Ammon's horn (tissue), 1 donor: ENCODE data around the gene TMEM61.

Experiments
- DNase-seq: peaks from one replicate; pipeline ENCODE4 v3.0.0-alpha.2; 2016; ENCODE audit warnings: low spot score

The TMEM61 gene

DNA sequence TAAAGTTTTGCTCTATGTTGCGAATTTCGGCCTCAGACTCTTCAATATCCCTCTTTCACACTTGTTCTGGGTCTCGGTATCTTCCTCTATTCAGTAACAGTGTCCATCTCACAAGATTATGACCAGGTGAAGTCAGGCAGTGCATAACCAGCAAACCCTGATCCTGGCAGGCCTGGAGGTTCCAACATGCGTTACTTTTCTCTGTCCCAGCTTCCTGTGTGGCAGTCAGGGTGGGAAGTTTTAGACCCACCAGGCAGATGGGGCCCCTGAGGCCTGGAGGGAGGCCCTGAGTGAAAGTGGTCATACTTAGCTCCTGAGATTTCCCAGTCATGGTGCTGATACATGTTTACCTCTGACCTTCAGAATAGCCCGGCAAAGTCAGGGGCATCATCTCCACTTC lies 5.1 kb downstream of the TMEM61 start:
- no peak for DNase-seq

DNA sequence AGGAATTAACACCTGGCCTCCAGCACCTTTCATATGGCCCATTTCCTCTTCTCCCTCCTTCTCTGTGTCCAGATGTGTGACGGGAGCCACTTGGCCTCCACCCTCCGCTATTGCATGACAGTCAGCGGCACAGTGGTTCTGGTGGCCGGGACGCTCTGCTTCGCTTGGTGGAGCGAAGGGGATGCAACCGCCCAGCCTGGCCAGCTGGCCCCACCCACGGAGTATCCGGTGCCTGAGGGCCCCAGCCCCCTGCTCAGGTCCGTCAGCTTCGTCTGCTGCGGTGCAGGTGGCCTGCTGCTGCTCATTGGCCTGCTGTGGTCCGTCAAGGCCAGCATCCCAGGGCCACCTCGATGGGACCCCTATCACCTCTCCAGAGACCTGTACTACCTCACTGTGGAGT lies 5.6 kb downstream of the TMEM61 start:
- no peak for DNase-seq

DNA sequence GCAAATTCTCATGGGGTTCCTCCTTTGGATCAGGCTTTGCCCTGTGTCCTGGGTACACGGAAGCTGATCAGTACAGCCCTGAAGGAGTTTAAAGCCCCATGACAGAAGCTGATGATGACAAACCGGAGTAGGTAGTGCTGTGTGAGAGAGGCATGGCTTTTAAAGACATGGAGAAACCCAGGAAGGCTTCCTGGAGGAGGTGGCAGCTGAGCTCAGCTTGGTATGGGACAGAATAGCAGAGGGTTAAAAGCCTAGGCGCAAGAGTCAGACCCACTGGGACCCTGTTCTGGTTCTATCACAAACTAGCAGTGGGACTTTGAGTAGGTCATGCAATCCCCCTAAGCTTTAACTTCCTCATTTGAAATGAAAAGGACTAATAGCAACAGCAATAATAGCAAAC lies 6.1 kb downstream of the TMEM61 start:
- DNase-seq, result no peak

DNA sequence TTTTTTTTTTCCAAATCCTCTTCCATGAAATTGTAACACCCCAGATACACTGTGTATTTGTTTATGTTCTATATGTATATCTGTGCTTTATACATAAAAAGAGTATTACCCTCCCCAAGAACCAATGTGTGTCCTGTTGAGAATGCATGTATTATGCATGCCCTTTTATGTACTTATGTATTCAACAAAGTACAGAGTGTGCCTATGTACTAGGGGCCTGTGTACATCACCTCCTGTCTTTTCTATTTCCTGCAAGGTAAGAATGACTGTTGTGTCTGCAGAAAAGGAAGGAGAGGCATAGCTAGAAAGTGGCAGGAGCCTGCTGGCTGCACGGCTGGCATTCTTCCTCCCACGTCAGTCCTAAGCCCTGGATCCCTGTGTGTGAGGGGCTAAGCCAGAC lies 7.0 kb downstream of the TMEM61 start:
- no peak for DNase-seq

DNA sequence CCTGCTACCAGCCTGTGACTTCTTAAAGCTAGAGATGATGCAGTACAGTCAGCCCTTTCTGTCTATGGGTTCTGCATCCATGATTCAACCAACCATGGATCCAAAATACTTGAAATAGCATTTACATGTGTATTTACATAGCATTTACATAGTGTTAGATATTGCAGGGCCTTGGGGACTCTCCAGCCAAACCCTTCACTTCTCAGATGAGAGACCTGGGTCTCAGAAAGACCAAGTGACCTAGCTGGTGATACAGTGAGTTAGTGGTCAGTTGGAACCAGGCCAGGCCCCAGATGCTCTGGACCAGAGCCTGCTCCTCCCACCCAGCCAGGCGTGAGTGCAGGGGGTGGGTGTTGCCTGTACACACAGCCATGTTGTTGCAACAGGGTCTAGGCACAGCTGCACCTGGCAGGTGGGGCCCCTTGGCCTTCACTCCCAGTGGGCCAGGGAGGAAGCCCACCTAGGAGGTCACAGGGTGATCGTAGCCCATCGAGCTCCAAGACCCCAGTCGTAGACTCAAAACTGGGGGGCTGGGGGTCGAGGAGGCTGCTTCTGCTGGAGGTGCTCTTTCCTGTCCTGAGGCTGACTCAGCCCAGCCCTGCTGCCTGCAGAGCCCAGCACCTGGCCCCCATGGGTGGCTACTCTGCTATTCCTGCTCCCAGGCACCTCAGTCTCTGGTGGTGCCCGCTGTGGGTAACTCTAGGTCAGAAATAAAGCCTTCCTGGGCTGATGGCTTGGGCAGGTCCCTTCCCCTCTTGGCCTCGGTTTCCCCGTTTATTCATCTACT lies 7.7 kb downstream of the TMEM61 start:
- DNase-seq, result no peak

DNA sequence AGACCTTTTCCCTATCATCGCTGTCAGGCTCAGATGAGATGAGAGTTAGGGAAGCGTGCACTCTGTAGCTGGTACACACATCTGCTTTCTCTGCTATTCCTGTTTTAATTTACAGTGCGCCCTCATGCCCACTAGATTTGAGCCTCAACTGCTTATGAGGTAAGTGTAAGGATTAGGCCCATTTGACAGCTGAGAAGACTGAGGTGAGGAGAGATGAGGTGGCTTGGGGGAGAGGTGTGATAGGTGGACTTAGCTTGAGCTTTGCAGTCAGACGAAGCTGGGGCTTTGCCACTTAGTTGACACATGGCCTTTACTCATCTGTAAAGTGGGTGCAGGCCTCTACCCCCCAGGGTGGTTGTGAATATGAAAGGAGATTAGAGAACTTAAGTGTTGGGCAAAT lies 8.5 kb downstream of the TMEM61 start:
- no peak for DNase-seq

DNA sequence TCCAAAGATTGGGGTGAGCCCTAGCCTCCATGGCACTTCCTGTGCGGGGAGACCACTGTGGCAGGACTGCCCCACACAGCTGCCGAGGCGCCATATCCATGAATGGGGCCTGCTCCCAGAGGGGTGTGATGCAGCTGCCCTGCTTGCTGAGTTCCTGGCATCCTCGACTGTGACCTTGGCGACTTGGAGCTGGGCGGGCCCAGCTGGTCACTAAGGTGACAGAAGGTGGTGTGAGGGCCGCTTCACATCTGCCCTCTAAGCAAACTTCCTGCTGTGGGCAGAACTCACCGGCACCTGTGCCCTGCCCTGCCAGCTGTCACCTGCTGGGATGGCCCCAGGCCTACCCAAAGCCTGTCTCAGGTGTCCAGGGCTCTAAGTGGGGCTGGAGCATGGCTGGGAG lies 9.0 kb downstream of the TMEM61 start:
- no peak for DNase-seq

DNA sequence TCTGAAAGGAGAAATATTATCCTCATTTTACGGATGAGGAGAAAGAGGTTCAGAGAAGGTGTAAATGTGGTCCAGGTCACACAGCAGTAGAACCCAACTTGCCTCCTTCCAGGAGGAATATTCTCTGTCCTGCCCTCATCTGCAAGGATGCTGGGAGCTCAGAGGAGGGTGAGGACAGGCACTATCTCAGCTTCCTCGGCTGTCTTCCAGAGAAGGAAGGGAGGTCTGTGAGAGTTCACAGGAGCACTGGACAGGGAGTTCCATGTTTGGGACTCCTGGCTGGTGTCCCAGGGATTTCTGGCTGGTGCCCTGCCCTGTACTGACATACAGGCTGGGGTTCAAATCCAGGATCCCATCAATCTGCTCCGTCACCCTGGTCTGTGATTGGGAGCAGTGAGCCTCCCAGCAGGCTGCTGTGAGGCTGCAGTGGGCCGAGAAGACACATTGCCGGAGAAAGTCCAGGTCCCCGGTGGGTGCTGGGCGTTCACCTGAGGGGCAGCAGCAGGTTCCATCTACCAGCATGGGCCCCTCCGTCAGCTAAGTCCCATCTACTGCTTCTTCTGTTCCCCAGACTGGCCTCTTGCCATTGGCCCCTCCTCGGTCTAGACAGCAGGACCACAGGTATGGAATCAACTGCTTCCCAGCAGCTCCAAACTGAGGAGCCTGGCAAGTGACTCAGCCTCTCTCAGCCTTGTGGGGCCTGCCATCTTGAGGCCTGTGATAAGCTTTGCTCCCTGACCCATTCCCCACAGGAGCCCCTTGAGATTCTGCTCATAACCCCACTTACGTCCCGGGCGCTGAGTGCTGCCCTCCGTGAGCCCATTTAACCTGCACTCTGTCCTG lies 9.8 kb downstream of the TMEM61 start:
- DNase-seq, result no peak

DNA sequence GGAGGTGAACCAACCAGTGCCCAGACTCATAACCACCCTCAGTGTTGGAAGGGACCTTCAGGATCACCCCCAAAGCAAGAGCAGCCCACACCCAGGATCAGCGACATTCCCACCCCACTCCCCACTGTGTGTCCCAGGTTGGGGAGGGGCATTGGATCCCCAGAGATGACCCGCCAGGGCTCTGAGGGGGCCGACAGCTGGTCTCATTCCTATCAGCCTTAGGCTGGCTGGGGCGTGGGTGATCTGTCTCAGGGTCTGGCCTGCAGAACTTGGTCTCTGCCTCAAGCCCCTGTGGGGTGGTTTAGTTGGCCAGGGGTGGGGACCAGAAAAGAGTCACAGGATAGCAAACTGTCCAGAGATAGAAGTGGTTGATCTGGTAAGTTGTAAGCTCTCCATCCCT lies 10.5 kb downstream of the TMEM61 start:
- no peak for DNase-seq

DNA sequence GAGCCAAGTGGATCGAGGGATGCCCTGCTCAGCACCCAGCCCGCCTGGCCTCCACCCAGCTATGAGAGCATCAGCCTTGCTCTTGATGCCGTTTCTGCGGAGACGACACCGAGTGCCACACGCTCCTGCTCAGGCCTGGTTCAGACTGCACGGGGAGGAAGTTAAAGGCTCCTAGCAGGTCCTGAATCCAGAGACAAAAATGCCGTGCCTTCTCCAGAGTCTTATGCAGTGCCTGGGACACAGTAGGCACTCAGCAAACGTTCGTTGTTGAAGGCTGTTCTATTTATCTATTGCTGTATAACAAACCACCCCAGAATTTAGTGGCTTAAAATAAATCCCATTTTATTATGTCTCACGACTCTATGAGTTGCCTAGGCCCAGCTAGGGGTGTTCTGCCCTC lies 11.5 kb downstream of the TMEM61 start:
- DNase-seq, result no peak

DNA sequence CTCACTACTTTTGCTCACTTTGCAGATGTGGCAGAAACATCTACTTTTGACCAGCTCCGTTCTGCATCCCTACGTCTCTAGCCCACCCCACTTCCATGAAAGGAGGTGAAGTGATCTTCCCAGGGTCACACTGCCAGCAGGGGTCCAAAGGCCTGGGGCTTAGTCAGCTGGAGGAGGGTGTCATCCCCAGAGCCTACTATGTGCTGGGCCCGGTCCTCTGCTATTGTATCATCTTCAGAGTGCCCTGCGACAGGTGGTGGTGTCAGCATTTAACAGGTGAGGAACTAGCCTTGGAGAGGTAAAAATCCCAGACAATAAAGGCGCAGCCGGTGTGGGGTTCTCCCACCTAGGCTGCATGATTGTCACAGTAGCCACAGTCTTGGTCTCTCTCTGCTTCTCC lies 12.7 kb downstream of the TMEM61 start:
- DNase-seq, result no peak

DNA sequence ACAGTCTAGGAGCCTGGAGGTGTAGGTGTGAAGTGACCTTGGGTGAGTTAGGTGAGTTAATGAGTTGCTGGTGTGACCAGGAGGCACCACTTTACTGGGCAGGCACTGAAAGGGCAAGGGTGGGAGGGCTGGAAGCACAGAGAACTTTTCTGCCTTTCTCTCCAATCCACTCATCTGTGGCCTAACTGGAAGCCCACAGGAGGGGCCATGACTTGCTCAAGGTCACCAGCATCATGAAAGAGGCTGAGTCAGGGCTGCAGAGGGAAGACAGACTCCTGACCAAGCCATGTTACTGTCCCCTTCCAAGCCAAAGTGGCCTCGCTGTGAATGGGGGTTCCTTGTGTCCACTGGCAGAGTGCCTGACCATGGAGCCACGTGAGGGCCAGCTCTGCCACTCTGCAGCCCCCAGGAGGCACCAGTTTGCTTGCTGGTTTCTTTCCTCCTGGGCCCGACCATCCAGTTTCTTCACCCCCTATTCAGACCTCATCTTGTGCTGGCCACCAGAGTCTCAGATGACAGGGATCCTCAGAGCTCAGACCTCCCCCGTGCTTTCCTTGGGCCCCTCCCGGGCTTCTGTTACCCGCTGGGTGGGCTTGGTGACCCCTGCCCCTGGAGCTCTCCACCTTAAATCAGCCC lies 14.0 kb downstream of the TMEM61 start:
- DNase-seq, result no peak

DNA sequence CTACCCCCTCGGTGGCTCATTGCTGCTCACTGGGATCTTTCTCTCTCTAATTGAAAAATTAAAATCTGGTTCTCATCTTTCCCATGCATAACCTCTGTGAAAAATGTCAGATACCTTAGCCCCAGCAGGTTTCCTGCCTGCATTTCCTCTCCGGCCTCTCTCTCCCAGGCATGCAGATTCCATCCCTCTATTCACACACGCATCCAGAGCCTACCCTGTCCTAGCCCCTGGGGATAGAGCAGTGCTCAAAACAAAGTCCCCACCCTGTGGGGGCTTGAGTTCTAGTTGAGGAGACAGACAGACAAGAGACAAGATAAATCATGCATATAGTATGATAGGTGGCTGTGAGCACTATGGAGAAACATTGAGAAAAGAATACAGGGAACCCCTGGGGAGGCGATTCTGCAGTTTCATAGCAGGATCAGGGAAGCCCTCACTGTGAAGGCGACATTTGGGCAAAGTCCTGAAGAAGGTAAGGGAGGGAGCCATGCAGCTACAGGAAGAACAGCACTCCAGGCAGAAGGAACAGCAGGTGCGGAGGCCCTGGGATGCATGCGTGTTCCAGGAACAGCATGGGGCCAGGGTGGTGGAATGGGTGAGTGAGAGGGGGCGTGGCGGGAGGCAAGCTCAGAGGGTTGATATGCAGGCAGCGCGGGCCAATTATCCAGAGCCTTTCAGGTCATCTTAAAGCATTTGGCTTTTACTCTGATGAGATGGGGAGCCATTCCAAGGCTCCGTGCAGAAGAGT lies 14.8 kb downstream of the TMEM61 start:
- DNase-seq, result no peak

DNA sequence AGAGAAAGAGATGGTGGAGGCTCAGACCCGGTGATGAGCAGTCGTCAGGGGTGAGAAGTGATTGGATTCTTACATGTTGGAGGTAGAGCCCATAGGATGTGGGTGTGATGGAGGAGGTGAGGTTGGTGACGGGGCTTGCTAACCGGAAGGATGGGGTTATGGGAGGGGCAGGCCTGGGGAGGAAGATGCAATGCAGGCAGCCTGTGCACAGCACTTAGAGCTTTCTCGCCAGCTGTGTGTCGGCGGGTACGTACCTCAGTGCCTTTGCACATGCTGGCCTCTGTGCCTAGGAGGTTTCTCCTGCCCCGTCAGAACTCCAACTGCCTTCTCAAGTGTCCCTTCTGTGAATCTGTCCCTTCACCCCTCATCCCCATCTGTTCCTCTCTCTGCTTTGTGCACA lies 15.4 kb downstream of the TMEM61 start:
- no peak for DNase-seq

DNA sequence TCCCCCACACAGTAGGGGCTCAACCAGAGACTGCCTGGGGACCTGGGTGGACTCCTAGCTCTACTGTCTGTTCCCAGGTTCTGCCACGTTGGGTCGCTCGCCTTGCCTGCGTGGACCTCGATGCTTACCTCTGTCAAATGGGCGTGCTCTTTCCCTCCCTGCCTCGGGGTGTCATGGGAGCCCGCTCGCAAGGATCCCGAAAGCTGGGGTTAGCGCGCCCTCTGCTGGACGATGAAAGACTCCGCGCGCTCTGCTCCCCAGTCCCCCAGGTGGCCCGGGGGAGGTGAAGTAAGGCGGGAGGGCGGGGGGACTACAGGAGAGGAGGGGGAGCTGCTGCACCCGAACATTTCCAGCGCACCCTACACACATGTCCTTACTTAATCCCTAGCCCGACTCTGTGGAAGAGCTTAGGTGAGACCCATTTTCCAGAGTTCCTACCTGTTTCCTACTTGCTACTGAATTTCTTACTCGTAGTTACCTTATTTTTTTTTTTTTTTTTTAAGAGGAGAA lies 16.0 kb downstream of the TMEM61 start:
- DNase-seq, result peak; percentile 66

DNA sequence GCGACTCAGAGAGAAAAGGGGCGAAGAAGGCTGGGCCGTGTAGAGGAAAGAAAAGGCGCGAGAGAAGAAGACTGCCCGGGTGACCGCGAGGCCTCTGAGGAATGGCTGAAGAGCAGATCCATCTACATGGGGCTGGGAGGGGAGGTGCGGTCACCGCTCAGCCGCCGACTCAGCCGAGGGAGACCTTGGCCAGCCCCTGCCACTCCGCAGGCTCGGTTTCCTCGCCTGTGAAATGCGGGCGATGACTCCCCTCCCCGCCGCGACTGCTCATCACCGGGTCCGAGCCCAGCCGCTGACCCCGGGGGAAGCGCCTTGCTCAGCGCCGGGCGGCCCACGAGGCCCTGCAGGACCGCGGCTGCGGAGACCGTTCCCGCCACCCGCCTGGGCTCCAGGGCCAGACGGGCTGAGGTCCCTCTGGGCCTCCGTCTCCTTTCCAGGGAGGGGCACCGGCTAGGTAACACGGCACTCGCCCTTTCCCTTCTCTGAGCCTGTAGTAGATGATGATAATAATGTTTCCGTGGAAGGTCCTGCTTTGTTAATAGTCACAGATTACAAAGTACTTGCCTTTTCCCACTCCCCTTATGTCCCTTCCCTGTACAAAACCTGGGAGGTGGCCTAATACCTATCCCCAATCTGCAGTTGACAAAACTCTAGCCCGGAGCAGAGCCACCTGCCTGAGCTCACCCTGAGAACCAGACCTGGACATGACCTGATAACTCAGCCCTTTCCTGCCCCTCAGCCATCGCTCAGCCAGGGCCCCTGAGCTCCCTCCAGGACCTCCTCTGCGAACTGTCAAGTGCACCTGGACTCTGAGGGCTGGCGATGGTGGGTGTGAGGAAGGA lies 16.7 kb downstream of the TMEM61 start:
- DNase-seq, result no peak

DNA sequence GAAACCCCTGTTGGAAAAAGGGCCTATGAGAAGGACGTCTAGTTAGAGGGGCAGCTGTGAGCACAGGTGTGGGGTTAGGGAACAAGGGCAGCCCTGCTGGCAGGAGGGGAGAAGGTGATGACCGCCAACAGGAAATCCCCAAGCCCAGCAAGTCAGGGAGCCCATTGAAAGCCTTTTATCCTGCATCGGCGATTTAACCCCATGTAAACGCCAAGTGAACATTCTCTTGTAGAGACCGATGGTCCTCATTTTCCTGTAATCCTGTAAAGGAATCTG lies 17.2 kb downstream of the TMEM61 start:
- no peak for DNase-seq

DNA sequence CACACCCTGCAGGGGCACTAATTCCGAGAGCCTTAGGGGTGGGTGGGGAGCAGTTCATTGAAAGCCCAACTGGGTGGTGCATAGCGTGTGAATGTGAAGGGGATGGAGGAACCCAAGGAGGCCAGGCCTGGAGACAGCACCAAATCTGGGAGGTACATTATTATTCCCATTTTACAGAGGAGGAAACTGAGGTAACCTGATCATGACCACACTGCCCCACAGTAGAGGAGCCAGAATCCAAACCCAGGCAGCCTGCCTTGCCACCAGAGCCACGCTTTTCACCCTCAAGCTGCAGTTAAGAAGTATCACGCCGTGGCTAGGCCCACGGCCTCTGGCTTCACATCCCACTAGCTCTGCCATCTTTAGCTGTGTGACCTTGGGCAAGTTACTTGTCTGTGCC lies 17.7 kb downstream of the TMEM61 start:
- no peak for DNase-seq

DNA sequence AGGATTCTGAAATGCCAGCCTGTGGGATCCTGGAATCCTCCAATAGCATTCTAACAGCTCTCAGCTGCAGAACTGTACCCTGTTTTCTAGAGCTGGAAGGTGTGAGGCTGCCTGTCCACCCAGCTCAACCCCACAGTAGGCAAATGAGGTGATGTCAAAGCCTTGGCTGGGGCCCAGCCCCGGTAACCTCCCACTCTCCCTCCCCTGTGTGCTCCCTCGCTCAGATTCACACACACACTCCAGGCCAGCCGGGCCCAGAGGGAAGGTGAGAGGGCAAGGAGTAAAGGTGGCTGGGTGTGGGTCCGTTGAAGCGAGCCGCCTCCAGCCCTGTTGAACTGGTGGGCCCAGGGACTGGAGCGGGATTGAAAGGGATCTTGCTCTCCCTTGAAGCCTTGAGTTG lies 18.2 kb downstream of the TMEM61 start, which contains the start of gene BSND:
Gene BSND (plus strand): TSS at position 257 of the 400 bp plus-strand sequence. CDS start 254 bp downstream, outside the sequence.
- DNase-seq, result no peak

DNA sequence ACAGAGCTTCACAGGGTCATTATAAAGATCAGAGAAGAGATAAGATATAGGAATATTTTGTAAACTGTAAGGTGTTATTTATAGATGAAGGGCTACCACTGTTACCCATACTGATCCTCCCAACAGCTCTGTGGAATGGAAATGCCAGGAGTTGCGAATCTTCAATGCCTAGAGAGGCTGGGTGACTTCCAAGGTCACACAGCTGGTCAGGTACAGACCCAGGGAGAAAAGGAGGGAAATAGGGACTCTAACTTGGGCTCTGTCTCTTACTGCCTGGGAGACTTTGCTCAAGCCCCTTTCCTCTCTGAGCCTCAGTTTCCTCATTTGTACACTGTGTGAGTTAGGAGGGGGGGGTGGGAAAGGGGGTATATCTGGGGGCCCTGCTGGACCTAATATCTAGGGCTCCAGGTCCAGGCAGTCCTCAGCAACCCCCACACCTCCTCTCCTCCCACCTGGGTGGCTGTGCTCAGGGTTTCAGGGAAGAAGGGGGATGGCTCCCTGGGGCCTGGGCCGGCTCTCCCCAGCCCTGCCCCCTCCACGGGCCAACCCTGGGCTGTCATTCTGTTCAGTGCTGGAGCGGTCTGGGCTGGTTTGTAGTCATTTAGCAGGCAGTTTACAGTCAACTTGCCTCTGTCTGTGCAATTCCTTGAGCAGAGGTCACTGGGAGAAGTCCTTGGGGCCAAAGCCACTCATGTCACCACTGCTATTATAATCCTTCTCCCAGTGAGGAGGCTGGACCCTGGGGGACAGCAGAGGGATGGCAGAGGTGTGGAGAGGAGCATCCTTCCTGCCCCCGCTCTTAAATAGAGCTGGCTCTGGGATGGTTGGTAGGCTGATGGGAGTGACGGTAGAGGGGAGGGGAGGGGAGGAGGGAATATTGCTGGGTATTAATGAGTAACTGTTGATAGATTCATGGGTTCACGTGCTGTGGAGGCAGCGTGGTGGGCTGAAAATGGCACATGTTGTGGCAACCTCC lies 20.0 kb downstream of the TMEM61 start:
- no peak for DNase-seq
